Mucosa of descending colon (tissue), 3 donors: ENCODE measurements around the gene ARL2BP. TPM values are rescaled to one million over a fixed set of nuclear protein-coding genes. Genes with fewer than 3 reads are reported as not detected.

Source experiments
- ATAC-seq: fragments of 200-7000 bp; cut with Tn5 transposase; one replicate; pipeline ENCODE4 v1.9.1; 2020; ENCODE audit warnings: mild to moderate bottlenecking, moderate library complexity
- DNase-seq, 3 donors: peaks; one replicate each; pipeline ENCODE4 v3.0.0-alpha.2; 2020
- H3K36me3 ChIP-seq: fragments of 200-600 bp; one replicate; pipeline ENCODE4 v1.8.0; 2021; ENCODE audit warnings: low read depth, mild to moderate bottlenecking
- H3K4me1 ChIP-seq: fragments of 200-600 bp; one replicate; pipeline ENCODE4 v1.8.0; 2021; ENCODE audit warnings: low read depth, mild to moderate bottlenecking
- H3K4me3 ChIP-seq: fragments of 200-600 bp; one replicate; pipeline ENCODE4 v1.8.0; 2021; ENCODE audit warnings: mild to moderate bottlenecking
- H3K9me3 ChIP-seq: fragments of 200-600 bp; one replicate; pipeline ENCODE4 v1.8.0; 2021; ENCODE audit warnings: mild to moderate bottlenecking
- CTCF ChIP-seq: fragments of 200-600 bp; IDR thresholded peaks from one replicate; pipeline ENCODE4 v1.8.0; 2022; ENCODE audit warnings: antibody characterized with exemption, mild to moderate bottlenecking
- intact Hi-C, 2 donors: fragments of 100-400 bp; cut with DNase I in 1 of 2; cut with micrococcal nuclease in 1 of 2; formaldehyde crosslinking; loops; one replicate each; pipeline versions ENCODE4 v1.11.0 to v1.11.1; 2022; cut with DNase I, micrococcal nuclease
- total RNA-seq, 3 donors: library from RNA; stranded (reverse); fragmentation: NEBNext Ultra II Directional in 2 of 3; extraction: Animal tissue kit (Norgen Biotek cat#: 25700) in 2 of 3; gene quantifications; one replicate each; pipeline versions ENCODE4 v1.2.1 to v1.2.4, GENCODE V29; 2021 to 2023
- donor health status: DM: no; HTN: no; CAD: no; lungs with moderate emphysema.
- donor health status: DM: no; HTN: no; CAD: no.
- donor health status: DM: no; HTN: yes; CAD: no.

The ARL2BP gene
- total RNA-seq, 3 donors from 2014 or later = 29.2 to 39.7 (median 35.4) TPM

GRCh38 chr16:57283959-57284208 is 38.8 kb downstream of the ARL2BP start:
- Histone ChIP-seq H3K36me3 (no peaks in the 10 kb centered on the region), H3K9me3 (no peaks in the 10 kb centered on the region), H3K4me3 (peak overlapping the region; percentile 14), H3K4me1 (peaks cover 11% of the 10 kb centered on the region)
- intact Hi-C loops = no loop called here
- TF ChIP-seq CTCF = no peak
- DNase-seq (no peak), ATAC-seq (no peak)

GRCh38 chr16:57284209-57284951 is 39.3 kb downstream of the ARL2BP start, which contains the start of gene PLLP:
PLLP (minus strand) TSS chr16:57284672; CDS start chr16:57284540, 132 bp downstream.
- intact Hi-C loops = no loop called here
- Histone ChIP-seq H3K4me1 (peaks cover 11% of the 10 kb centered on the region), H3K36me3 (no peaks in the 10 kb centered on the region), H3K9me3 (no peaks in the 10 kb centered on the region), H3K4me3 (peak within 1 kb of the TSS; percentile 14)
- ATAC-seq (peak; percentile 93), DNase-seq (peak; percentile 63 to 79 (median 68))
- no peak for TF ChIP-seq CTCF

- no peak for DNase-seq
- intact Hi-C loops = no loop called here
- Histone ChIP-seq H3K36me3 (no peaks in the 10 kb centered on the region), H3K9me3 (no peaks in the 10 kb centered on the region), H3K4me3 (peak overlapping the region; percentile 14), H3K4me1 (peaks cover 11% of the 10 kb centered on the region)
- TF ChIP-seq CTCF = no peak
- no peak for ATAC-seq
These were observed 39.9 kb downstream of the ARL2BP start for GRCh38 chr16:57284952-57285363.

DNA sequence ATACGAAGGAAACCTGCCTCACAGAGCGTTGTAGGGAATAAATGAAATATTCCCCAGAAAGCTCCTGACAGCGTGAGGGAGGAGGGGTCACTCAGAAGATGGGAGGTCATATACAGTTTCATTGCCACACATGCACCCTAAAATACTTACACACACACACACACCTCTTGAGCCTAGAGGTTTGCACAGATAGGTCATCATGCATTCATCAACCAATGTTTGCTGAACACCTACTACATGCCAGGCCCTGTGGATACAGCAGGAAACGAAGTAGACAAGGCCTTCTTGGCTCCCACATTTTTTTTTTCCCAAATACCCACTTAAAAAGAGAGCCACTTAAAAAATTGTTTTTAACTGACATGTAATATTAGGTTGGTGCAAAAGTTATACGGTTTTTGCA is 40.3 kb downstream of the ARL2BP start:
- DNase-seq = no peak
- no peak overlapping the region for H3K4me3 ChIP-seq
- intact Hi-C loops = no loop called here
- TF ChIP-seq CTCF = no peak
- H3K36me3 ChIP-seq = no peaks in the 10 kb centered on the region
- ATAC-seq = no peak
- no peaks in the 10 kb centered on the region for H3K9me3 ChIP-seq
- H3K4me1 ChIP-seq = peaks cover 9% of the 10 kb centered on the region

DNA sequence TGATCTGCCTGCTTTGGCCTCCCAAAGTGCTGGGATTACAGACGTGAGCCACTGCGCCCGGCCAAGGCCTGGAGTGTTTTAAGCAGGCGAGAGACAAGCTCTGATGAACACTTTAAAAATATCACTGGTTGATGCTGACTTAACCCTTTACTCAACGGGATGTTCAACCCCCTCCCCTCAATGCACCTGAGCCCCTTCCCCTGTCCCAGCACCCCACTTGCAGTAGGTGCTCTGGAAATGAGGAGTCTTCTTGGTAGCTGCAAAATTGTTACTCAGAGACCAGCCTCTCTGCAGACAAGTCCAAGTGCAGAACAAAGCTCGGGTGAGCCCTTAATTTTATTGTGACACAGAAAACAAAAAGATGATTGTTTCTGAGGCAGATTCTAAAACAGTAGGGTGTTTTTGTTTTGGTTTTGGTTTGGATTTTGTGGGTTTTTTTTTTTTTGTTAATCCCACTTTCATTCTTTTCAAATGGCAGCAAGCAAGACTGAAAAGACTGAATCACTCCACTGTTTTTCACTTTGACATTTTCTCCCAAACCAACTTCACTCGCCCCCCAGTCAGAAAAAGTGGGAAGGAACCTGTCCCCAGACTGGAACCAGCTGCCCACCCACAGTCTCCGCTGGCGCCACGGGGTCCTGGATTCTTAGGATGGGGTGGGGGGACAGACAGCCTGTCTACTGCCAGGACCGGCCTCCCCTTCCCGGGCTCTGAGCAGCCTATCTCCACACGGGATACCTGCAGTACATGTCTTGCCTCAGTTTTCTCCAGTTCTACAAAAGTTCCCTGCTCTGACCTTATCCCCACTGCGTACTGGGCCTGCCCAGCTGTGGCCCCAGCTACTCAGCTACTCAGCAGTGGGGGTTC is 44.6 kb downstream of the ARL2BP start:
- H3K4me3 ChIP-seq = no peak overlapping the region
- intact Hi-C loops = no loop called here
- no peaks in the 10 kb centered on the region for H3K36me3 ChIP-seq
- H3K9me3 ChIP-seq = no peaks in the 10 kb centered on the region
- ATAC-seq (no peak), DNase-seq (no peak)
- no peaks in the 10 kb centered on the region for H3K4me1 ChIP-seq
- TF ChIP-seq CTCF = no peak
